GM10248 (cell line): ENCODE measurements around the gene PAQR4.

Experiments used
- CTCF ChIA-PET: fragments of 300-600 bp; sonication (Branson Sonifier 250); formaldehyde crosslinking; extraction: SDS; loops from one replicate; lab custom pipeline; 2021; ENCODE audit warnings: antibody characterized with exemption; lab: Yijun Ruan, JAX
- POLR2A ChIA-PET: fragments of 350-650 bp; sonication (Branson Sonifier 250); formaldehyde crosslinking; extraction: SDS; loops from one replicate; lab custom pipeline; 2020; ENCODE audit warnings: antibody characterized with exemption; lab: Yijun Ruan, JAX
- DNase-seq: peaks from one replicate; pipeline ENCODE4 v3.0.0; 2012; ENCODE audit errors: extremely low spot score
- TF ChIP-seq, protein P1 (sequence below): IDR thresholded peaks from 2 replicates; pipeline ENCODE4 v1.5.1; 2012; ENCODE audit warnings: mild to moderate bottlenecking, low read depth; ENCODE audit errors: extremely low read depth, missing control alignments, control extremely low read depth

Gene PAQR4

DNA sequence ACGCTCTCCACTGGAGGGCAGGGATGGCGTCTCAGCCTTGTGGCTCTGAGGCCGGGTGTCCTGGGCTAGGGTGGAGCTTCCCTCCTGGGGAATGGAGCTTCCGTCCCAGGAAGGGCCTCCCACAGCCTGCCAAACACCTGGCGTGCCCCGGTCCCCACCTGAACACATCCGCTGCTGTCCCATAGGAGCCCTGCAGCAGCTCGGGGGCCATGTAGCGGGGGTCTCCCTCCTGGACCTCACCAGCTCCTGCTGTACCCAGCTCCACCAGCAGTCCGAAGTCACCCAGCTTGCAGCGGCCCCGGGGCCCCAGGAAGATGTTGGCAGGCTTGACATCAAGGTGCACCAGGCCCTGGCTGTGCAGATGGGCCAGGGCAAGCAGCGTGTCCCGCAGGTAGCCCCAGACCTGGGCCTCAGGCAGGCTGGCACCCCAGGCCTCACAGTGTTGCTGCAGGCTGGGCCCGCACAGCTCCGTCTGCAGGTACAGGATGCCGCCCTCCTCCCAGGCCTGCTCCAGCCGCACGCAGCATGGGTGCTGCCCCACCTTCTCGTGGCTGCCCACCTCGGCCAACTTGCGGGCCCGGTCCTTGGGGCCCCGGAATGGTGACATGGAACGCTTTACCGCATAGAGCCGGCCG is 6.1 kb downstream of the PAQR4 start:
- DNase-seq, result no peak
- POLR2A ChIA-PET, result no interaction called here
- TF ChIP-seq, protein P1, sequence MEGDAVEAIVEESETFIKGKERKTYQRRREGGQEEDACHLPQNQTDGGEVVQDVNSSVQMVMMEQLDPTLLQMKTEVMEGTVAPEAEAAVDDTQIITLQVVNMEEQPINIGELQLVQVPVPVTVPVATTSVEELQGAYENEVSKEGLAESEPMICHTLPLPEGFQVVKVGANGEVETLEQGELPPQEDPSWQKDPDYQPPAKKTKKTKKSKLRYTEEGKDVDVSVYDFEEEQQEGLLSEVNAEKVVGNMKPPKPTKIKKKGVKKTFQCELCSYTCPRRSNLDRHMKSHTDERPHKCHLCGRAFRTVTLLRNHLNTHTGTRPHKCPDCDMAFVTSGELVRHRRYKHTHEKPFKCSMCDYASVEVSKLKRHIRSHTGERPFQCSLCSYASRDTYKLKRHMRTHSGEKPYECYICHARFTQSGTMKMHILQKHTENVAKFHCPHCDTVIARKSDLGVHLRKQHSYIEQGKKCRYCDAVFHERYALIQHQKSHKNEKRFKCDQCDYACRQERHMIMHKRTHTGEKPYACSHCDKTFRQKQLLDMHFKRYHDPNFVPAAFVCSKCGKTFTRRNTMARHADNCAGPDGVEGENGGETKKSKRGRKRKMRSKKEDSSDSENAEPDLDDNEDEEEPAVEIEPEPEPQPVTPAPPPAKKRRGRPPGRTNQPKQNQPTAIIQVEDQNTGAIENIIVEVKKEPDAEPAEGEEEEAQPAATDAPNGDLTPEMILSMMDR, result no peak
- CTCF ChIA-PET, result interaction anchor here (1.0 to 1.1 kb wide), 4 partner anchors 8 to 56 kb away, joined by 3 to 4 read pairs (median 4); no protein-coding TSS in a partner anchor

DNA sequence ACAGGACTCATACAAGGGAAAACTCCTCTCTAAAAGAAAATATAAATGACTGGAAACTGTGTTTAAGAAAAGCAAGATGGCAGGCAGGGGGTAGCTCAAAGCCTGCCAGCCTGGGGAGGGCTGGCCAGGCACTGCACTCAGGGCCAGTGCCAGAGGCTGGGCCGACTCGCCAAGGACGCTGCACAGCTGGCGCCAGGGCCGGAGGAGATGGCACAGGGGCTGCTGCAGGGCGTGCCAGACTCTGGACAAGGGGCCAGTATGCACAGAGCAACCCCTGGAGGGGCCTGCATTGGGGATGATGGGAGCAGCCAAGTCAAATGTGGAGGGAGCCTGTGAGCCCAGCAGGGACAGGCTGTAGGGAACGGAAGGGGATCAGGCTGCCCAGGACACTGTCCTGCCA is 7.1 kb downstream of the PAQR4 start:
- ChIA-PET POLR2A (no interaction called here), CTCF (interaction anchor here (0.7 to 1.1 kb wide), 3 partner anchors 9 to 15 kb away, joined by 3 to 4 read pairs (median 3); no protein-coding TSS in a partner anchor)
- no peak for DNase-seq
- TF ChIP-seq, protein P1, result no peak

DNA sequence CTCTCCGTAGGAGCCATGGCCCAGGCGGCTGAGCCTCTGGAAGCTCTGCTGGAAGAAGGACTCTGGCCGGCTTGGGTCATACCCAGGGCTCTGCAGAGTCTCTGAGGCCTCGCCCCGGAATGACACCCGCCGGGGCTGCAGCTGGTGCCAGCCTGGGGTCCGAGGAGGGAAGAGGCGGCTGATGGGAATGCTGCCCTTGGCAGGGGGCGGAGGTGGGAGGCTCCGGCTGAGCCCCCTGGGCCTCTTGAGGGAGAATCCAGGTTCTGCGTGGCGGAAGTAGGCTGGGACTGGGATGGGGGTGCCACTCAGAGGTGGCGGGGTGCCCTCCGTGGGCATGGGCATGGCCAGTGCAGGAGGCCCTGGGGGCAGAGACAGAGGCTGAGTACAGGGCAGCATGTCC is 7.5 kb downstream of the PAQR4 start:
- no peak for DNase-seq
- ChIA-PET CTCF (interaction anchor here (0.7 to 0.9 kb wide), 2 partner anchors 9 to 14 kb away, joined by 3 read pairs; no protein-coding TSS in a partner anchor), POLR2A (no interaction called here)
- TF ChIP-seq, protein P1, result no peak

DNA sequence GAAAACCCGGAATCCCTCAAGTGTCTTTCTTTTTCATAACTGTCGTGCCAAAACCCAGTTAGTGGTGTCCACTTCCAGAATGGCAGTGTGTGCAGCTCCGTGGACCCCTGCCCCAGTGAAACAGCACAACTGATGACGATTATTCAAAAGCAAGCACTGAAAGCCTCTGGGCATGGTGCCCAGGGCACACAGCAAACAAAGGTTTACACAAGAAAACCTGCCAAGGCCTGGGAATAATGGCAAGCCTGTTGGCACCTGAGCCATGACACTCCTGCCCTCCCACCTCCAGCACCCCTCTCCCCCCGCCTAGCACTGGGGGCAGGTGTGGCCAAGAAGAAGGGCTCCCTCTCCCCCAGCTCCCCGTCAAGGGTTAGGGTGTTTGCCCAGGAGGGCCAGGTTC is 8.3 kb downstream of the PAQR4 start:
- no peak for DNase-seq
- ChIA-PET CTCF (interaction anchor here (0.7 to 2.9 kb wide), 7 partner anchors 8 to 109 kb away, joined by 3 to 13 read pairs (median 4); partner anchors contain the start of gene PAQR4), POLR2A (no interaction called here)
- TF ChIP-seq, protein P1, result no peak

DNA sequence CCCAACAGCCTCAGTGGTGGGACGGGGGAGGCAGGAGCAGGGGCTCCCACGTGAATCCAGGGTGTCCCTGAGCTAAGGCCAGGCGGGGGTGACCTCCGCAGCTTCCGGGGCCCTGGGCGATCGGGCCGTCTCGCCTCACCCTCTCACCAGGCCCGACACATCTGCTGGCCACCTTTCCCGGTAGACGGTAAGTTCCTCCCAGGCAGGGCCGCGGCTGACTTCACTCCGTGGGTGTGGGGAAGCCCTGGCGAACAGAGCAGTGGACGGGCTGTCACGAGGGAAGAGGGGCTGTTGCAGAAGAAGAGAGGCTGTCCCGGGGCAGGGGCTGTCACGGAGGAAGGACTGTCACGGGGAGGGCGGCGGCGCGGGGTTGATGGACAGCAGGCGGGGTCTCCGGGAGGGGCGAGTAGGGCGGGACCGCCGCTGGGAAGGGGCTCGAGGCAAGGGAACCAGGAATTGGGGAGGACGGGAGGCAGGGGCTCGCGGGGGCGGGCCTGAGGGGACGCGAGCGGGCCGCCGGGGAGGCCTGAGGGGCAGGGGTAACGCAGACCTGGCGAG is 10.6 kb downstream of the PAQR4 start:
- TF ChIP-seq, protein P1, result no peak
- ChIA-PET POLR2A (no interaction called here), CTCF (interaction anchor here (1.5 to 2.9 kb wide), 3 partner anchors 9 to 18 kb away, joined by 7 to 13 read pairs (median 9); partner anchors contain the start of gene PAQR4)
- DNase-seq, result no peak

DNA sequence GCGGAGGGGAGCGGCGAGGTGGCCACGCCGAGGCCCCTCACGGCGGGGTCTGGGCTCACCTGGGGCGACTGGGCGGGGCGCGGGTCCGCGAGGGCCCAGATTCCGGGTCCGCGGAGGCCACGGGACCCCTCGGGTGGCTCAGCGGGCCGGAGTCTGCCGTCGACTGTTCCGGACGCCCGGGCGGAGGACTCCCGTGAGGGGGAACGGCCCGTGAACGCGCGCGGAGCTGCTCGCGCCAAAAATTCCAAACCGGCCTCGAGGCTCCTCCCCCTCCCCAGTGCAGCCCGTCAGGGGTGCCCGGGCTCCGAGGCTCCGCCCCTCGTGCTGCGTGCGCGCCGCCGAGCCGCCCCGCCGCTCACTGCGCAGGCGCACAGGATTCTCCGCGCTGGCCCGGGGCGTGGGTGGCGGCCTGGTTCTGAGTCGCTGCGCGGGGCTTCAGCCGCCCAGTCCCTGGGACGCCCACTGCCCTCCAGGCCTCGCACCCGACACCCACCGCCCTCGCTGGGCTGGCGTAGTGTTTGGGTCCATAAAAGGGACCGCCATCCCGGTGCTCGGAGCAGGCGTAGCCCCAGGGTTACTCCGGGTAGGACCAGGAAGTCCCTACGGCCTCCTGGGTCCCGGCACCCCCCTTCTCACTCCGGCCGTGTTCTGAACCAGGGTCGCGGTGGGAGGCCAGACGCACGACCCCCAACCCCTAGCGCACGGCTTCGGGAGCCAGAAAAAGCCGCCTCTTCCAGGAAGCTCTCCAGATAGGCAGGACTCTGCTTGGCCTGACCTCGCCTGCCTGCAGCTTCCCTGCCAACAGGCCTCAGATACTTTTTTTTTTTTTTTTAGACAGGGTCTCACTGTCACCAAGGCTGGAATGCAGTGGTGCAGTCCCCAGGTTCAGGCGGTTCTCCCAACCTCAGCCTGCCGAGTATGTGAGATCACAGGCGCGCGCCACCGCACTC is 11.4 kb downstream of the PAQR4 start, which contains the start of gene PKMYT1:
TSS of gene PKMYT1 (minus strand) at position 220 of the 950 bp plus-strand sequence. CDS start 789 bp downstream, outside the sequence.
- CTCF ChIA-PET, result interaction anchor here (1.1 to 3.3 kb wide), 6 partner anchors 11 to 51 kb away, joined by 3 to 13 read pairs (median 6); partner anchors contain the start of gene PAQR4
- POLR2A ChIA-PET, result interaction anchor here (0.5 to 1.0 kb wide), 2 partner anchors 10 to 15 kb away, joined by 3 to 6 read pairs; no protein-coding TSS in a partner anchor
- DNase-seq, result peak; percentile 100
- TF ChIP-seq, protein P1, result no peak
